ENCODE data around the gene G6PC1. TPM values are rescaled to one million over a fixed set of nuclear protein-coding genes. Genes with fewer than 3 reads are reported as not detected.
"Not testable (repeated sequence)": the region's sequence is repeated elsewhere in the genome, so short reads cannot be mapped to it uniquely, and the experiment has no call there.

G6PC1 gene
- total RNA-seq = not detected
- polyA plus RNA-seq = under 1 TPM in 1 of 3 donors, not detected in 2; 0.03 TPM
- long read RNA-seq, donor 1 = 0 reads
- long read RNA-seq, donor 2 = 0 reads

- Histone ChIP-seq H3K4me3 (no peak within 1 kb of the TSS), H3K27me3 (ENCODE audit: insufficient read depth in 3 of 3, low read length in 2 of 3) (no peaks in the 10 kb centered on the region), H3K9me3 (no peaks in the 10 kb centered on the region), H3K27ac (no peak within 1 kb of the TSS), H3K36me3 (ENCODE audit: insufficient read depth in 1 of 2, low read depth in 1 of 2) (no peaks in the 10 kb centered on the region), H3K4me1 (peaks cover under 1% of the 10 kb centered on the region)
- TF ChIP-seq CTCF (IDR thresholded peaks at IDR 0.05) = no peak
- intact Hi-C loops (cut with DNase I) = no loop called here
- no peak for ATAC-seq
- WGBS, 3 donors = 77 to 83% (median 82%) methylated on average over 12 of the region's 12 CpGs
- no peak for DNase-seq
These were observed at the start of gene G6PC1 for GRCh38 chr17:42900460-42901331. G6PC1 (plus strand) TSS chr17:42900799; CDS start chr17:42900877, 78 bp downstream.

GRCh38 chr17:42850954-42851353, 49.6 kb upstream of the G6PC1 start, which contains the start of gene AOC3:
AOC3 (plus strand) TSS chr17:42851199; CDS start chr17:42851344, 145 bp downstream.
- peak in 1 of 4 donors; percentile 29 for ATAC-seq
- peak in 1 of 2 donors; percentile 57 for DNase-seq
- H3K4me3 ChIP-seq = peak within 1 kb of the TSS; percentile 54
- intact Hi-C loops (cut with DNase I) = no loop called here
- H3K9me3 ChIP-seq = no peaks in the 10 kb centered on the region
- no peaks in the 10 kb centered on the region for H3K4me1 ChIP-seq
- 10 to 19% (median 15%) methylated on average over 9 of the region's 9 CpGs for WGBS, 3 donors
- peaks cover 0 to 16% (median 0%) of the 10 kb centered on the region in 3 donors for H3K27me3 ChIP-seq (ENCODE audit: insufficient read depth in 3 of 3, low read length in 2 of 3)
- H3K36me3 ChIP-seq (ENCODE audit: insufficient read depth in 1 of 2, low read depth in 1 of 2) = peaks cover 0 to 3% of the 10 kb centered on the region in 2 donors
- peak within 1 kb of the TSS; percentile 41 for H3K27ac ChIP-seq
- no peak for TF ChIP-seq CTCF (IDR thresholded peaks at IDR 0.05)

- WGBS, 3 donors = 62 to 65% (median 63%) methylated on average over 13 to 25 of the region's 28 CpGs
- intact Hi-C loops (cut with DNase I); ATAC-seq; H3K36me3 ChIP-seq (ENCODE audit: insufficient read depth in 1 of 2, low read depth in 1 of 2); DNase-seq; H3K9me3 ChIP-seq; H3K4me1 ChIP-seq: not testable (repeated sequence)
- Histone ChIP-seq H3K4me3 (peak overlapping the region; percentile 54), H3K27me3 (ENCODE audit: insufficient read depth in 3 of 3, low read length in 2 of 3) (peaks cover 0 to 16% (median 0%) of the 10 kb centered on the region in 3 donors), H3K27ac (peak overlapping the region; percentile 41)
These were observed 49.0 kb upstream of the G6PC1 start for GRCh38 chr17:42851371-42852240.

- peak overlapping the region; percentile 54 for H3K4me3 ChIP-seq
- no peak for ATAC-seq
These were observed 48.2 kb upstream of the G6PC1 start for GRCh38 chr17:42852351-42852750.

More at GRCh38 chr17:42852351-42852750, 48.2 kb upstream of the G6PC1 start:
- Histone ChIP-seq H3K9me3 (no peaks in the 10 kb centered on the region), H3K4me1 (no peaks in the 10 kb centered on the region), H3K27ac (peak overlapping the region; percentile 40), H3K36me3 (ENCODE audit: insufficient read depth in 1 of 2, low read depth in 1 of 2) (no peaks in the 10 kb centered on the region), H3K27me3 (ENCODE audit: insufficient read depth in 3 of 3, low read length in 2 of 3) (peaks cover 0 to 16% (median 0%) of the 10 kb centered on the region in 3 donors)
- intact Hi-C loops (cut with DNase I) = no loop called here
- no peak for DNase-seq
- 75 to 79% (median 77%) methylated on average over 15 of the region's 15 CpGs for WGBS, 3 donors
- TF ChIP-seq CTCF (IDR thresholded peaks at IDR 0.05) = no peak

Measured in psoas muscle (tissue), 8 donors.